ENCODE results near the gene C11orf16.
"Not testable (repeated sequence)": the region's sequence is repeated elsewhere in the genome, so short reads cannot be mapped to it uniquely, and the experiment has no call there.

Gene C11orf16

DNA sequence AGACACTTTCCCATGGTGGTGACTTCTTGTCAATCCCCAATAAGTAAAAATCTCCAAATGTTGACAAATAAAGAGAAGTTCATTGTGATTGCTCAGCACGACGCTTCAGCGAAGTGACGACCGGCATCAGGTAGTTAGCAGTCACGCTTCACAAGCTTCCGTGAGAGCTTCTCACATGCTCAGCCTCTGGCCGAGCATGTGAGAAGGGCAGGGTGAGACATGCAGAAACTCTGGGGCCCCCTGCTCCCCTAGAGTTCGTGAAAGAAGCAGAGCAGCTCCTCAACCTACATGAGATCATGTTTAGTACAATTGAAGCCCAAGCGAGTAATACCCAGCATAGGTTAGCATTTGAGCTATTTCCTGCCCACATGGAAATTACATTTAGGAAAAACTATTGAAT is 4.4 kb upstream of the C11orf16 start:
- no peak for DNase-seq (ENCODE audit: low spot score)

DNA sequence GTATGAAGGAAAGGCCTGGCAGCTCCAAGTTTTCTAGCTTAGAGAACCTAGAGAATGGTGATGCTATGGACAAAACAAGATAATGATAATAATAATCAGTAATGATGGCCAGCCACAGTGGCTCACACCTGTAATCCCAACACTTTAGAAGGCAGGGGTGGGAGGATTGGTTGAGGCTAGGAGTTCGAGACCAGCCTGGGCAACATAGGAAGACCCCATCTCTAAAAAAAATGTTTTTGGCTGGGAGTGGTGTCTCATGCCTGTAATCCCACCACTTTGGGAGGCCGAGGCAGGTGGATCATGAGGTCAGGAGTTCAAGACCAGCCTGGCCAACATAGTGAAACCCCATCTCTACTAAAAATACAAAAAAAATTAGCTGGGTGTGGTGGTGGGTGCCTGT is 3.0 kb upstream of the C11orf16 start:
- not testable (repeated sequence) for DNase-seq (ENCODE audit: low spot score)

DNA sequence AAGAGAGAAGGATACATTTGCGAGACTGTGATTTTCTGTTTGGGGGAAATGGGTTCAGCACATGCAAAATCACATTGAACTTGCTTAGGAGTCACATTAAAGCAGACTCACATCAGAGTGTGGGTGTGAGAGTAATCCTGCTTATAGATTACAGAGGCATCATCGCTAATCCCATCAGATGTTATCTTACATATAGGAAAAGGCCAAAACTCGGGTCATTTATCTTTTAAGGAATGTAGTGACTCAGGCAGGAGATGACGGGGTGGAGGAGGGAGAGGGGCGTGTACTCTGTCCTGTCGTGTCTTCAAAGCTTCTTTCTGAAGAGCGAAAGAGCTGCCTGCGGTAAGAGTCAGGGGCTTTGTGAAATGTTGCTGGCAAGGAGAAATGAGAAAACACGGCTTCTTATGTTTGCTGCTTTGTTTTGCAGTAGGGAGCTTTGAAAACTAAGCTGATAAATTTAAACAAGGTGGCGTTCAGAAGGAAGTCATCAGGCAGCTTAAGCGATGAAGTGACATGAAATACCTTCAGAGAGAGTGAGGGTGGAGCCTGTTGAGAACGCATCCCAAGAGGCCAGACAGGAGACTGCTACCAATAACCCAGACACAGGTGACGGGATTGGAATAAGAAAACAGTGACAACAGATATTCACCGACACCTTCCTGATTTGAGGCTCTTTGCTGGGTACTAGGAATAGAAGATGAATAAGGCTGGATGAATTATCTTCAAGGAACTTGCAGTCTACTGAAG is 2.2 kb upstream of the C11orf16 start:
- DNase-seq (ENCODE audit: low spot score), result no peak

DNA sequence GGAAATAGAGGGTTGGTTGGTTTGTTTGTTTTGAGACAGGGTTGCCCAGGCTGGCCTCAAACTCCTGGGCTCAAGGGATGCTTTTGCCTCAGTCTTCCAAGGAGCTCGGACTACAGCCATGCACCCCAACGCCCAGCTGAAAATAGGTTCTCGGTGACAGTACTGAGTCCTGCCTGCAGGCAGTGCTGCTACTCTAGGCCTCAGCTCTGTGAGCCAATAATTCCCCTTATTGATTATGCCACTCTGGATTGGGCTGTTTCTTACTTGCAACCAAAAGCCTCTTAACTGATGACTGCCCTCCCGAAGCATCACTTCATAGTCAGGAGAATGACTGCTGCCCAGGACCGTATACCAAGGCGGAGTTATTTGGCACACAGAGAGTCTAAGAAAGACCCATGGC is 1.2 kb upstream of the C11orf16 start:
- DNase-seq (ENCODE audit: low spot score), result no peak

DNA sequence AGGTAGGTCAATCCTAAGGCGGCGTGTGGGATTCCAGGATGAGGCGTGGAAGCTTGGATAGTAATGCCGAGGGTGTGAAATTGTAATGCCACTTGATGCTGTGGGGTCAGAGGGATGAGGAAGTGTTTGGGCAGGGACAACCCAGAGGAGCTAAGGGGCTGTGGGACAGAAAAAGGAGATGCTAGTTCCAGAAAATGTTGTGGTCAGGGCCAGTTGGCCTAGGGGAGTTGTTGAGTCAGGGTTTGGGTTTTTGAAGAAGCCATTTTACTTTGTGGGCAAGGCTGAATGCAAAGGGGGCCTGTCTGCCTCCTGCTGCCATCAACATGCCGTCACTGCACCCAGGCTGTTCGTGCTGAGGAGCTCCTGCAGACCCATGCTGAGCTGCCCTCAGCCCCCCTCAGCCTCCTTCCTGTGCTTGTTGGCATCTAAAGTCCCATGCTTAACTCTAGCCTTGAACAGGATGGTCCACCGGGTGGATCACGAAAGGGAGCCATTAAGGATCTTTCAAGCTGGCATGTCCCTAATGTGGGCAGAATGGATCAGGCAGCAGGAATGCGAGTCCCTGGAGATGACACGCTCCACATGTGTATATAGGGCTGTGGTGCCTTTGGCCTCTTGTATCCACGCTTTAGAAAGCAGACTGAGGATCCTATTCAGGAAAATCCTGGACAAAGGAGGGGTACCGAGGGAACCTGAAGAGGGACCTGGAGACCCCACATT is 2.1 kb downstream of the C11orf16 start:
- no peak for DNase-seq (ENCODE audit: low spot score)

DNA sequence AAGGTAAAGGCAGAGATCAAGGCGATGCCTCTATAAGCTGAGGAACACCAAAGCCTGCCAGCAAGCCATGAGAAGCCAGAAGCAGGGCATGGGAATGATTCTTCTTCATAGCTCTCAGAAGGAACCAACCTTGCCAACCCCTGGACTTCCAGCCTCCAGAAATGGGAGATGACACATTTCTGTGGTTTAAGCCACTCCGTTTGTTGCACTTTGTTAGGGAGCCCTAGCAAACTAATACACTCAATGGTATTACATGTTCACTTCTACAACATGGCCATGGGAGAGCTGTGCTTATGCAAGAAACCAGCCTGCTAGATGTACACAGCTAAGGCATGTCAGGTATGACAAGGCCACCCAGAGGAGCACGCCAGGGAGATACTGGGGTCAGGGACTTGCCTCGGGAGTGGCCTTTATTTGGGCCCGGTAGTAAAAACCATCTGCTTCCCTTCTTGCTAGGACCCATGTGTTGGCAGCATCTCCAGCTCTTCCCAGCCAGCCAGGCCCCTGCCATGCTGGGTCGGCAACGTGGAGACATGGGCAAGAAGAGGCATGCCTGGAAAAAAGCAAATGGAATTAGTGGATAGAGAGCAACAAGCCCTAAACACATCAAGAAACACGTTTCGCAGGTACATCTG is 3.6 kb downstream of the C11orf16 start:
- DNase-seq (ENCODE audit: low spot score), result no peak

DNA sequence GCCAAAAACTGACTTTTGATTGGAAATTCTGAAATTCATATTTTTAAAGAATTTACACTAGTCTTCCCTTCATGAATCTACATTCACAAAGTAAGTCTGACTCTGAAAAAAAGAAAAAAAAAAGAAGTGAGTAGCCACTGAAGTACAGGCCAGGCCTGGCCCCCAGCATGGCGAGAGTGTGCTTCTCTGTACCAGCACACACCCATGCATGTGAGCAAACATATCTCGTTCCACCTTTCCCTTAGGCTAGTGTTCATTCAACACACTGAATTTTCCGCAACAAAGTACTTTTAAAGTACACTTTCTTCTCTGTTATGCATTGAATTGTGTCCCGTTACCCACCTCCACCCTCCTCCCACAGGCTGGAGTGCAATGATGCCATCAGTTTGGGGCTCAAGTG is 4.5 kb downstream of the C11orf16 start:
- DNase-seq (ENCODE audit: low spot score), result no peak

DNA sequence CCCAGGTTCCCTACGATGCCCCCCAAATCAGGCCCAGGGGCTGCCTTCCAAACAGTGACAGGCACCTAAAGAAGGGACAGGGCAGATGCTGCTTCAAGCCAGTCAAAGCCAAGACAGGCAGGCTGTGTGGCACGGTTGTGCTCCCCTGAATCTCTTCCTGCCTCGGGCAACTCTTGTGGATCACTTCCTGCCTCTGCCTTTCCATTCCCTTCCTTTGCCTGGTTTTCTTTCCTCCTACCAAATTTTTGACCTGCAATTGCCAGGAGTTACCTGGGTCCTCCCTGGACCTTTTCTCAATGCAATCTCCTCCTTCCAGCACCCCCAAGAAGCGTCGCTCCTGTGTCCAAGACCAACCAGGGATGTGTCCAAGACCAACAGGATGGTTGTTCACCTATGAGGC is 5.5 kb downstream of the C11orf16 start:
- no peak for DNase-seq (ENCODE audit: low spot score)

DNA sequence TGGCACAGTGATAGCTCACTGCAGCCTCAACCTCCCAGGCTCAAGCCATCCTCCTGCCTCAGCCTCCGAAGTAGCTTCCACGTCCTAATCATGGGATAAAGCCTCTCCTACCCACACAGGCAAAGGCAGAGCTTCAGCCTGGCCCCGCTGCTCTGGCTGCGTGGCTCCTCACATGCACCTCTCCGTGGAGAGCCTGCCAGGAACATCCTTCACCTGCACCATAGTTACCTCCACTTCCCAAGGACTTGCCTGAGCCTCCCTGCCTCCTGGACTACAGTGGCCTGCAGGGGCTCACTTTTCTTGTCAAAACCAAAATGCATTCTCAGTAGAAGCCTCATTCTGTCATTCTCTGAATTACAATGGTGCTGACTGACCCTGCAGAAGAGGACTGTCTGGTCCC is 6.5 kb downstream of the C11orf16 start:
- DNase-seq (ENCODE audit: low spot score), result no peak

DNA sequence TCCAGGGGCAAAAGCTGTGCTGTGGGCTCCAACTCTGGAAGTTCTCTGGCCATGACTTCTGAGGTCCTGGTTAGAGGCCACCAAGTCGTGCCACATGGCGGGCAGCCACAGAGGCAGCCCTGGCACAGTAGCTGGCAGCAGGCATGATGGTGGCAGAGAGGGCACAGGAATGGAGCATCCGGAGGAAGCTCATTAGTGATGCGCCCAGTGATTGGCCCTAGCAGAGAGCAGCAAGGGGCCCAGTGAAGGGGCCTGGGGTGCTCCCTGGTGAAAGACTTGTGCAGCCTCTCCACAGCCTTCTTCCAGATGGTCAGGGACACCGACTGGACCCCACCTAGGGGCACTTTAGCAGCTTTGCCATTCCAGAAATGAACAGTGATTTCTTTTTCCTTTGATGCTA is 7.0 kb downstream of the C11orf16 start:
- DNase-seq (ENCODE audit: low spot score), result no peak

DNA sequence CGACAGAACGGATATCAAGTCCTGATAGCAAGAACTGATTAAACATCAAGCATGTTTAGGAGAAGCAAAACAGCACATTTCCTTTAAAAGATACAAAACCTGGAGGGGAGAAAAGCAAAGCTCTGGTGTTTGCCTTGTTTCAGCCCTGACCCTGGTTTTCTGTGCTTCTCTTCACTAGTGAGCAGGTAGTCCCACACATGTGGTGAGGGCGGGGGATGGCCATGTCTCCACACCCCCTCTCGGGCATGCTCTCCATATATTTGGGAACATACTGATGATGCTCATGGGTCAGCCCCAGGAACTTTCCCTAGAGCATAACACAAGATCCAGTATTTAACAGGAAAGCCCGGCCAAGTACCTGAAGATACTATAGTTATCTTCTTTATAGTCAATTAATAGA is 10.1 kb downstream of the C11orf16 start:
- DNase-seq (ENCODE audit: low spot score), result no peak

DNA sequence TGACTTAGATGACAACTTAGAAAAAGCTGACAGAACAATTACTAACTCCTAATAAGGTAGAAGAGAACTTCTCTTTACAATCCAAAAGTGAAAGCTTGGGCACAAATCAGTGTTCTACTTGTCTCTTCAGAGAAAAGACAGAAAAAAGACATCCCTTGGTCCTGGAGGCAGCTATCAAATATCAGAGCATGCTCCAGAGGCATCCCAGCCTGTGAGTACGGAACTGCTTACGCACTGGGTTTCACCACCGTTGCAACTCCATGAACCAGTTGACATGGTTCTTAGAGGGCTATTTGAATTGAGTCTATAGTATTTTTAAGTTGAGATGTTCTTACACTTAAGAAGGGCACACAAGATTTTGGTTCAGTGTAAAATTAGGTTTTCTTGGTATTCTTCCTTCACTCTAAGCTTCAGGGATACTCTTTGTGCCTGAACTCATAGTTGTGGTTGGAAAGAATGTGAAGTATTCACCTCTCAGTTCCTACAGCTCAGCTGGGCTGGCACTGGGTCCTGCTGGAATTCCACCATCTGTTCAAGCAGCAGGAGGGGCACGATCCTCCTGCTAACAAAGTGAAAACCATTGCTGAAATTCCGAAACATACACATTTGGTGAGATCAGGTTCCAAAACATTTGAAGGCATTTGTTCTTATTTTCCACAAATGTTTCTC is 15.5 kb downstream of the C11orf16 start:
- DNase-seq (ENCODE audit: low spot score), result peak; percentile 78

DNA sequence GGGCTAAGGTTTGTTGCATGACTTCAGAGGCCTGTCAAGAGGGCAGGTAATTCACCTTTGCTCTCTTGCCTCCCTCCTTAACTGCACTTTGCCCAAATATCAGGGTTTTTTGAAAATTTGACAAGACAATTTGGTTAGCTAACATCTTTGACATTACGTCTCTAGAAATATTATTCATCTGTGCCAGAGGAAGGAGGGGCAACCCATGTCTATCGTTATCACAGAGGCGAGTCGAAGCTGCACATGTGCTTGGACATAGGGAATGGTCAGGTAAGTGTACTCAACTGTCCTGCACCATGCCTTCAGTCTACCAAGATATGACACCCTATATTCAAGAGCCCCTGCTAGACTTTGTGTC is 18.1 kb downstream of the C11orf16 start:
- DNase-seq (ENCODE audit: low spot score), result peak; percentile 38

DNA sequence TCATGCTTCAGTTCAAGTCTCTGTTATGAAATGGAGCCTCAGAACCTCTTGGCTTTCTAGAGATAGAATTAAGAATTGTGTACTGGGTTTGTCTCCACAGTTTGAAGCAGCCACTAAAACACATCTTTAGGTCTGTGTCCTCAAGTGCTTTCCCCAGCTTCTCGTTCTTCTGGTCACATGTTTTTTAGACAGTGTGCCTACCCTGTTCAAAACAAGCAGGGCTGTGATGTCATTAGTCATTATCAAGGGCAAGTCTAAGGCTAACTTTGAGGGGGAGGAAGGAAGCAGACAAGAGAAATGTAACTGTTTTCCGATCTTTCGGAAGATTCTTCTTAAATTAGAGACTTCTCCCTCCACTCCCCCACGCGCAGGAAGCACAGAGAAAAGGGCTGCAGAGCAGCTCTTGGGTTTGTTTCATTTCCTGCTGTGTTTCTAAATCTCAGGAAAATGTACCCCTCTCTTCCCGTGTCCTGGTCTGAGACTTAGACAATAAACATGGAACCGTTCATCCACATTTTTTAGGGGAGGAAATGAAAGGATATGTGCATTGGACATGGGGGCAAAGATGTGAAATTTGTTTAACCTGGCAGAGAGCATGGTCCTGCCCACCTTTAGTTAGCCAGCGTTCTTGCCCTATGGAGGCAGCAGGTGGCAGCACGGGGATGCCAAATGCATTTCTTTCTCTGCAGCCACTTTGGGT is 18.6 kb downstream of the C11orf16 start:
- DNase-seq (ENCODE audit: low spot score), result peak; percentile 58

DNA sequence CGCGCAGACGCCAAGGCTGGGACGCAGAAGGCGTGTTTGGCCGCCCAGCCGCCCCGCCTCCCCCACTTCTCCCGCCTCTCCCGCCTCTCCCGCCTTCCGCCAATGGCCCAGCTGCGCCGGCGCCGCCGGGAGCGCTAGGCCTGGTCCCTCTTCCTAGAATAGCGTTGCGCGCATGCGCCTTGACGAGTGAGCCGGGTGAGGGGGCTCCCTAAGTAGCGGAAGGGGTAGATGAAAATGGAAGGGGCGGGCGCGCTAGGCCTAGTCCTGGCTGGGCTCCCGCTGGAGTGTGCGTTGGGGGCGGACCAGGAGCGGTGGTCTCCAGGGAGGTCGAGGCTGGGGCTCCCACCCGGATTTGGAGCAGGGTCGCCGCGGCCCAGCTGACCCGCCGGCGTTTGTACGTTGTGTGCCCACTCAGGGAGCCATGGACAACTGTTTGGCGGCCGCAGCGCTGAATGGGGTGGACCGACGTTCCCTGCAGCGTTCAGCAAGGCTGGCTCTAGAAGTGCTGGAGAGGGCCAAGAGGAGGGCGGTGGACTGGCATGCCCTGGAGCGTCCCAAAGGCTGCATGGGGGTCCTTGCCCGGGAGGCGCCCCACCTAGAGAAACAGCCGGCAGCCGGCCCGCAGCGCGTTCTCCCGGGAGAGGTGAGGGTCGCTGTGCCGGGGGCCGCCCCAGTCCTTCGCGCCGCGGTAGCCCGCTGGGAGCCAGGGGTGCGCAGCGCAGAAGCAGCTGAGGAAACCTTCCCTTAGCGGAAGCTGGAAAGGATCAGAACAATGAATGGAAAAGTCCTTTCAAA is 21.5 kb downstream of the C11orf16 start, which contains the start of gene AKIP1:
Gene AKIP1, plus strand, starts transcription at position 161 of the 795 bp plus-strand sequence. Its CDS starts 261 bp downstream, at position 422.
- DNase-seq (ENCODE audit: low spot score), result peak; percentile 98

DNA sequence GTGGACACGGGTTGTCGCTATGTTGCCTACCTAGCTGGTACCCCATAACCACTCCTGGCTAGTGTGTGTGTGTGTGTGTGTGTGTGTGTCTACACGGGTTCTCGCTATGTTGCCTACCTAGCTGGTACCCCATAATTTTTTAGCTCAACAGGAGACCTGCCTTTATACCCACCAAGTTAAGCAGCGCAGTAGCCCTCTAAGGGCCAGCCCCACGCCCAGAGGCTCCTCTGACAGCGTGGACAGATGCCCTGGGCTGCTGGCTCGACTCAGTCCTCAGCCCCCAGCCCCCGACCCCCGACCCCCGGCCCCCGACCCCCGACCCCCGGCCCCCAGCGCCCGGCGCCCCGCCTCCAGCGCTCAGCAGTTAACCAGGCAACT is 22.1 kb downstream of the C11orf16 start:
- no peak for DNase-seq (ENCODE audit: low spot score)

DNA sequence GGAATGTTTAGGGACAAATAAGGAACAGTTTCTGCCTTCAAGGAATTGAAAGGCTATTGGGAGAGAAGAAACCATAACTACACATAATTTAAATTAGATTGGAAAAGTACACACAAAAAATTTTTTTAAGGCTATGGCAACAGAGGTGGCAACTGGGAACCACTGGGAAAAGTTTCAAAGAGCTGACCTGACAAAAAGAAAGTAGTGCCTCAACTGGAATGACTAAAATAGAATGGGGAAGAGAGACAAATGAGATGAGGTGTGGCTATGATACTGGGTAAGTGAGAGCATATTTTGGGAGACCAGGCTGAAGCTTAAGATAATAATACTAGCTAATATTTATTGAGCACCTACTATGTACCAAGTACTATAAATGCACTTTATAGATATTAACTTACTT is 24.6 kb downstream of the C11orf16 start:
- no peak for DNase-seq (ENCODE audit: low spot score)

DNA sequence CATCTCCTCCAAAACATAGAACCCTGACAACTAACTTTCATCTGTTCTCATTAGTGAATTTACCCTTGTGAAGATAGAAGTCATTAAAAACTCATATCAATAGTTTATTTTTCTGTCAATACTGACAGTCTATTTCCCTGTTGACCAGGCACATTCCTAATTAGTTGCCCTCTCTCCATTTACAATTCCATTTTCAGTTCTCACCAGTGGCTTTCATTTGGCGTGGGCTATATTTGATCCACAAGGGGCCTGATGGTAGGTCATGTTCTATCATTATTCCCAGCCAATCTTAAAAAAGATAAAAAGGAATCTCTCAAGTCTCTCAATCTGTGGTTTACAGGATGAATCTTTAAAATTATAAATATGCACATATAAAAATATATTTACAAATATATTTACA is 25.6 kb downstream of the C11orf16 start:
- DNase-seq (ENCODE audit: low spot score), result no peak

DNA sequence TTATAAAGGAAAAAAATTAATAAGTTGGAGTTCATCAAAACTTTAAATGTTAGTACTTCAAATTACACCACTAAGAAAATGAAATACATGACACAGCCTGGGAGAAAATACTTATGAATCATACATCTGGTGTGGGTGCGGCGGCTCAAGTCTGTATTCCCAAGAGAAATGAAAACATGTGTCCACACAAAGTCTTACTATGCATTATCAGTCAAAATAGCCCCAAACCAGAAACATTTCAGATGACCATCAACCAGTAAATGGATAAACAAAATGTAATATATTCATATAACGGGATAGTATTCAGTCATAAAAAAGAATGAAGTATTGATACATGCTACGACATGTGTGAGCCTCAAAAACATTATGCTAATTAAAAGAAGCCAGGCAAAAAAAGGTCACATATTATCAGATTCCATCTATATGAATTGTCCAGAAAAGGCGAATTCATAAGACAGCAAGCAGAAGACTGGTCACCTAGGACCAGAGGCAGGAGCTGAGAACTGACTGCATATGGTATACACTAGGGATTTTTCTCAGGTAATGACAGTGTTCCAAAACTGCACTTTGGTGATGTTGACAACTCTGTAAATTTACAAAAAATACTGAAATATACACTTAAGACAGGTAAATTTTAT is 27.1 kb downstream of the C11orf16 start:
- no peak for DNase-seq (ENCODE audit: low spot score)

DNA sequence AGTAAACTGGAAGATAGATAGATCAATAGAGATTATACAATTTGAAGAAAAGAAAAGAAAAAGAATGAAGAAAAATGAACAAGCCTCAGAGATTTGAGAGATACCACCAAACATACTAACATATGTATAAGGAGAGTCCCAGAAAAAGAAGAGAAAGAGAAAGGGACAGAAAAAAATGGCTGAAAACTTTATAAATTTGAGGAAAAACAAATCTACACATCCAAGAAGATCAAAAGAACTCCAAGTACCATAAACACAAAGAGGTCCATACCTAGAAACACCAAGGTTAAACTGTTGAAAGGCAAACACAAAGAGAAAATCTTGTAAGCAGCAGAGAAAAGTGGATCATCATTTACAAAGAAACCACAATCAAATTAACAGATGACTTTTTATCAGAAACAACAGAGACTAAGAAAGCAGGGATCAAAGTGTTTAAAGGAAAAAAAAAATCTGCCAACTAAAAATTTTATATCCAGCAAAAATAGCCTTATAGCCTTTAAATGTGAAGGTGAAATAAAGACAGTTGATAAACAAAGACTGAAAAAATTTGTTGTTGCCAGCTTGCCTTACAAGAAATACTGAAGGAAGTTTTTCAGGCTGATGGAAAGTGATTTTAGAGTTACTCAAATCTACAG is 33.5 kb downstream of the C11orf16 start:
- DNase-seq (ENCODE audit: low spot score), result no peak

Measured in left forelimb (tissue), 1 donor.